SHP77 treated with DMSO at 0.1 percent for 48 hours (cell line): ENCODE data around the gene SSH3.
A peak's percentile ranks its signal among the peaks of the same experiment; 100 is the strongest.

Experiments used
- DNase-seq: peaks from one replicate; lab custom pipeline; 2025; lab: John Stamatoyannopoulos, UW

The SSH3 gene

GRCh38 chr11:67268081-67268961 is 35.0 kb upstream of the SSH3 start:
- DNase-seq, result no peak

- no peak for DNase-seq
Observed at GRCh38 chr11:67268962-67269268, 34.4 kb upstream of the SSH3 start.

- DNase-seq, result no peak
Observed at GRCh38 chr11:67269401-67270255, 33.7 kb upstream of the SSH3 start.

- DNase-seq, result no peak
Observed at GRCh38 chr11:67270256-67271204, 32.8 kb upstream of the SSH3 start.

- no peak for DNase-seq
Observed at GRCh38 chr11:67271205-67271540, 32.2 kb upstream of the SSH3 start.

GRCh38 chr11:67271541-67272284 is 31.6 kb upstream of the SSH3 start:
- no peak for DNase-seq

GRCh38 chr11:67272327-67273259 is 30.7 kb upstream of the SSH3 start:
- DNase-seq, result no peak

- DNase-seq, result no peak
Observed at GRCh38 chr11:67273260-67273990, 29.9 kb upstream of the SSH3 start.

- DNase-seq, result no peak
Observed at GRCh38 chr11:67274768-67275605, 28.3 kb upstream of the SSH3 start.

- no peak for DNase-seq
Observed at GRCh38 chr11:67275606-67276409, 27.5 kb upstream of the SSH3 start.

GRCh38 chr11:67276781-67277230 is 26.5 kb upstream of the SSH3 start:
- peak; percentile 75 for DNase-seq

- peak; percentile 94 for DNase-seq
Observed at GRCh38 chr11:67277231-67277961, 25.9 kb upstream of the SSH3 start.

GRCh38 chr11:67278135-67278938 is 25.0 kb upstream of the SSH3 start:
- DNase-seq, result no peak

- DNase-seq, result no peak
Observed at GRCh38 chr11:67278939-67279588, 24.3 kb upstream of the SSH3 start.

GRCh38 chr11:67279589-67280340 is 23.6 kb upstream of the SSH3 start:
- no peak for DNase-seq
